ENCODE data around the gene SPNS3. TPM values are rescaled to one million over a fixed set of nuclear protein-coding genes. Genes with fewer than 3 reads are reported as not detected.

Gene SPNS3
- total and polyA plus RNA-seq, 4 donors, result 0.40 to 1.6 (median 0.52) TPM

DNA sequence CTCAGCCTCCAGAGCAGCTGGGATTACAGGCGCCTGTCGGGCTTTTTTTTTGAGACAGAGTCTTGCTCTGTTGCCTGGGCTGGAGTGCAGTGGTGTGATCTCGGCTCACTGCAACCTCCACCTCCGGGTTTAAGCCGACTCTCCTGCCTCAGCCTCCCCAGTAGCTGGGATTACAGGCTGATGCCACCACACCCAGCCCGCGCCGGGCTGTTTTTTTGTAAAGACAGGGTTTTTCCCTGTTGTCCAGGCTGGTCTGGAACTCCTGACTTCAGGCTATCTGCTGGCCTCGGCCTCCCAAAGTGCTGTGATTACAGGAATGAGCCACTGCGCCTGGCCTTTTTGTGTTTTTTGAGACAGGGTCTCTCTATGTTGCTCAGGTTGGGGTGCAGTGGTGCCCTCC is 27.4 kb upstream of the SPNS3 start:
- Histone ChIP-seq H3K4me3 (no peak overlapping the region), H3K9me3 (ENCODE audit: control insufficient read depth in 4 of 4, insufficient read depth in 3 of 4, low read length in 3 of 4) (no peaks in the 10 kb centered on the region), H3K27ac (ENCODE audit: low read depth in 1 of 2, low read length in 1 of 2) (no peak overlapping the region), H3K4me1 (ENCODE audit: control insufficient read depth in 5 of 5, insufficient read depth in 5 of 5, low read length in 5 of 5) (no peaks in the 10 kb centered on the region), H3K36me3 (ENCODE audit: control insufficient read depth in 4 of 4, insufficient read depth in 4 of 4, low read length in 4 of 4) (no peaks in the 10 kb centered on the region), H3K27me3 (ENCODE audit: control insufficient read depth in 3 of 3, insufficient read depth in 3 of 3, low read length in 2 of 3) (no peaks in the 10 kb centered on the region), H3K9ac (ENCODE audit: insufficient read depth in 1 of 2, low read length in 2 of 2) (no peak overlapping the region)
- no peak for TF ChIP-seq CTCF (IDR thresholded peaks at IDR 0.05; ENCODE audit: control extremely low read depth, extremely low read depth)
- ATAC-seq (ENCODE audit: insufficient read depth, low FRiP score), result no peak
- 94 to 97% methylated on average over 10 of the region's 10 CpGs for WGBS, 2 donors
- DNase-seq, result no peak

DNA sequence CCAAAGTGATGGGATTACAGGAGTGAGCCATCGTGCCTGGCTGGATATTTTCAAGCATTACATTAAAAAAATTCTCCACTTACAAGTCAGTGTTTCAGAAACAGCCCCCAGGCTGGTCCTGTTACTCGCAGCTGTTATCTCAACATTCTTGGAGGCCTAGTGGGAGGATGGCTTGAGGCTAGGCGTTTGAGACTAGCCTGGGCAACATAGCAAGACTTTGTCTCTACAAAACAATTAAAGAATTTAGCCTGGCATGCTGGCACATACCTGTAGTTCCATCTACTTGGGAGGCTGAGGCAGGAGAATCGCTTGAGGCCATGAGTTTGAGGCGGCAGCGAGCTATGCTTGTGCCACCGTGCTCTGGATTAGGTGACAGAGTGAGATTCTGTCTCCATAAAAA is 26.5 kb upstream of the SPNS3 start:
- Histone ChIP-seq H3K27me3 (ENCODE audit: control insufficient read depth in 3 of 3, insufficient read depth in 3 of 3, low read length in 2 of 3) (no peaks in the 10 kb centered on the region), H3K27ac (ENCODE audit: low read depth in 1 of 2, low read length in 1 of 2) (no peak overlapping the region), H3K4me3 (no peak overlapping the region), H3K9ac (ENCODE audit: insufficient read depth in 1 of 2, low read length in 2 of 2) (no peak overlapping the region), H3K36me3 (ENCODE audit: control insufficient read depth in 4 of 4, insufficient read depth in 4 of 4, low read length in 4 of 4) (no peaks in the 10 kb centered on the region), H3K4me1 (ENCODE audit: control insufficient read depth in 5 of 5, insufficient read depth in 5 of 5, low read length in 5 of 5) (no peaks in the 10 kb centered on the region), H3K9me3 (ENCODE audit: control insufficient read depth in 4 of 4, insufficient read depth in 3 of 4, low read length in 3 of 4) (no peaks in the 10 kb centered on the region)
- no peak for ATAC-seq (ENCODE audit: insufficient read depth, low FRiP score)
- TF ChIP-seq CTCF (IDR thresholded peaks at IDR 0.05; ENCODE audit: control extremely low read depth, extremely low read depth), result no peak
- 89 to 92% methylated on average over 7 of the region's 7 CpGs for WGBS, 2 donors
- peak in 1 of 3 donors; percentile 9 for DNase-seq

- Histone ChIP-seq H3K36me3 (ENCODE audit: control insufficient read depth in 4 of 4, insufficient read depth in 4 of 4, low read length in 4 of 4) (no peaks in the 10 kb centered on the region), H3K4me3 (no peak overlapping the region), H3K4me1 (ENCODE audit: control insufficient read depth in 5 of 5, insufficient read depth in 5 of 5, low read length in 5 of 5) (no peaks in the 10 kb centered on the region), H3K27ac (ENCODE audit: low read depth in 1 of 2, low read length in 1 of 2) (no peak overlapping the region), H3K27me3 (ENCODE audit: control insufficient read depth in 3 of 3, insufficient read depth in 3 of 3, low read length in 2 of 3) (no peaks in the 10 kb centered on the region), H3K9ac (ENCODE audit: insufficient read depth in 1 of 2, low read length in 2 of 2) (no peak overlapping the region), H3K9me3 (ENCODE audit: control insufficient read depth in 4 of 4, insufficient read depth in 3 of 4, low read length in 3 of 4) (no peaks in the 10 kb centered on the region)
- TF ChIP-seq CTCF (IDR thresholded peaks at IDR 0.05; ENCODE audit: control extremely low read depth, extremely low read depth), result no peak
- ATAC-seq (ENCODE audit: insufficient read depth, low FRiP score) (no peak), DNase-seq (peak in 2 of 3 donors; percentile 7 to 18)
- 85 to 86% methylated on average over 8 of the region's 8 CpGs for whole genome bisulfite sequencing, 2 donors
Measured at GRCh38 chr17:4407851-4408250, 25.9 kb upstream of the SPNS3 start.

- Histone ChIP-seq H3K4me3 (no peak overlapping the region), H3K36me3 (ENCODE audit: control insufficient read depth in 4 of 4, insufficient read depth in 4 of 4, low read length in 4 of 4) (no peaks in the 10 kb centered on the region), H3K27me3 (ENCODE audit: control insufficient read depth in 3 of 3, insufficient read depth in 3 of 3, low read length in 2 of 3) (no peaks in the 10 kb centered on the region), H3K27ac (ENCODE audit: low read depth in 1 of 2, low read length in 1 of 2) (no peak overlapping the region), H3K9me3 (ENCODE audit: control insufficient read depth in 4 of 4, insufficient read depth in 3 of 4, low read length in 3 of 4) (no peaks in the 10 kb centered on the region), H3K4me1 (ENCODE audit: control insufficient read depth in 5 of 5, insufficient read depth in 5 of 5, low read length in 5 of 5) (no peaks in the 10 kb centered on the region), H3K9ac (ENCODE audit: insufficient read depth in 1 of 2, low read length in 2 of 2) (no peak overlapping the region)
- WGBS, 2 donors, result 83 to 91% methylated on average over 6 of the region's 6 CpGs
- no peak for TF ChIP-seq CTCF (IDR thresholded peaks at IDR 0.05; ENCODE audit: control extremely low read depth, extremely low read depth)
- no peak for ATAC-seq (ENCODE audit: insufficient read depth, low FRiP score)
- no peak for DNase-seq
Measured at GRCh38 chr17:4409659-4410058, 24.1 kb upstream of the SPNS3 start.
